Activated CD4-positive, alpha-beta T cell treated with anti-CD3 and anti-CD28 coated beads for 36 hours (primary cell): Measurements from ENCODE around the gene GPR161. TPM values are rescaled to one million over a fixed set of nuclear protein-coding genes. Genes with fewer than 3 reads are reported as not detected.

Experiments
- ATAC-seq: fragments of 200-7000 bp; cut with Tn5 transposase; one replicate; pipeline ENCODE4 v1.10.0; 2021; ENCODE audit warnings: mild to moderate bottlenecking, moderate library complexity
- CTCF ChIA-PET: fragments of 350-600 bp; sonication (Branson Sonifier 250); formaldehyde crosslinking; loops from one replicate; lab custom pipeline; 2021; ENCODE audit warnings: antibody characterized with exemption; lab: Charles Lee
- POLR2A ChIA-PET: fragments of 350-600 bp; sonication (Branson Sonifier 250); formaldehyde crosslinking; loops from one replicate; lab custom pipeline; 2021; ENCODE audit warnings: antibody characterized with exemption, inconsistent platforms; lab: Charles Lee
- DNase-seq: peaks from one replicate; pipeline ENCODE4 v3.0.0-alpha.2; 2020
- H3K27ac Mint-ChIP-seq: one replicate; pipeline ENCODE4 v1.8.0; 2021; ENCODE audit warnings: mixed read lengths
- H3K27me3 Mint-ChIP-seq: one replicate; pipeline ENCODE4 v1.8.0; 2021; ENCODE audit warnings: mixed read lengths
- H3K36me3 Mint-ChIP-seq: one replicate; pipeline ENCODE4 v1.8.0; 2021; ENCODE audit warnings: low read depth, mixed read lengths
- H3K4me1 Mint-ChIP-seq: one replicate; pipeline ENCODE4 v1.8.0; 2021; ENCODE audit warnings: mixed read lengths
- H3K4me3 Mint-ChIP-seq: one replicate; pipeline ENCODE4 v1.8.0; 2021; ENCODE audit warnings: mild to moderate bottlenecking, moderate library complexity, mixed read lengths
- H3K9me3 Mint-ChIP-seq: one replicate; pipeline ENCODE4 v1.8.0; 2021; ENCODE audit warnings: low read depth, mixed read lengths
- intact Hi-C, 2 experiments: fragments of 100-400 bp; cut with DNase I in 1 of 2; cut with micrococcal nuclease in 1 of 2; formaldehyde crosslinking; loops; one replicate each; pipeline versions ENCODE4 v1.14.2 to v1.15.1; 2022 to 2024; cut with DNase I, micrococcal nuclease
- total RNA-seq, 2 experiments: library from RNA; stranded (reverse); gene quantifications; one replicate each; pipeline ENCODE4 v1.2.3, GENCODE V29; 2021

The GPR161 gene
- total RNA-seq, 2 experiments from 2014 or later, result 0.42 to 0.59 TPM

DNA sequence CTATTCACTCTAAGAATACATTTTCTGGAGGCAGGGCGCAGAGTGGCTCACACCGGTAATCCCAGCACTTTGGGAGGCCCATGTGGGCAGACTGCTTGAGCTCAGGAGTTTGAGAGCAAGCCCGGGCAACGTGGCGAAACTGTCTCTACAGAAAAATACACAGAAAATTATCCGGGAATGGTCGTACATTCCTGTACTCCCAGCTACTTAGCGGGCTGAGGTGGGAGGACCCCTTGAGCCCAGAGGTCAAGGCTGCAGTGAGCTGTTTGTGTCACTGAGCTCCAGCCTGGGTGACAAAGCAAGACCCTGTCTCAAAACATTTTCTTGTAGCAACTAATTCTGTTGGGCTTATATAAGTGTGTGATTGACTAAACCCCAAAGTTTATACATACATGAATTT lies 30.5 kb downstream of the GPR161 start:
- CTCF ChIA-PET, result no interaction called here
- POLR2A ChIA-PET, result no interaction called here
- DNase-seq (no peak), ATAC-seq (no peak)
- no peak overlapping the region for H3K27ac Mint-ChIP-seq
- H3K9me3 Mint-ChIP-seq, result no peaks in the 10 kb centered on the region
- no peaks in the 10 kb centered on the region for H3K4me1 Mint-ChIP-seq
- H3K4me3 Mint-ChIP-seq, result no peak overlapping the region
- no peaks in the 10 kb centered on the region for H3K27me3 Mint-ChIP-seq
- intact Hi-C loops, result no loop called here
- no peaks in the 10 kb centered on the region for H3K36me3 Mint-ChIP-seq

DNA sequence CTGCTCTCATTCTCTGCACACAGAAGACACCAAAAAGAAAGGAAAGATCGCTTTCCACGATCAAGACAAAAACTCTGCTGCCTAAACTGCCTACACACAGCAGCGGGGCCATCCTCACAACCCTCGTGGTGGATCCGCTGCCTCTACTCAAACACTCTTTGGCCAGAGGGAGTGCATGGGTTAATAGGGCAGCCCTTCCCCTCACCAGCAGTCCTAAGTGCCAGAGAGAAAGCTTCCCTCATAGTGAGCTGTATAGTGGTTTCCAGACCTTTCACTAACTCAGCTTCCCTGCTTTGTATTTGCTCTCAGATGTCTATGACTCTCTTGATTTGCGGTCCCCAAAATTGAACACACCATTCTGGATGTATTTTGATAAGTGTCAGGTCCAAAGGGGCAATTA lies 30.9 kb downstream of the GPR161 start:
- no peak for DNase-seq
- ChIA-PET CTCF (interaction anchor here (1.0 kb wide), 1 partner anchor 23 kb away, joined by 4 read pairs; no protein-coding TSS in a partner anchor), POLR2A (no interaction called here)
- ATAC-seq, result no peak
- Mint-ChIP-seq H3K36me3 (no peaks in the 10 kb centered on the region), H3K27ac (no peak overlapping the region), H3K27me3 (no peaks in the 10 kb centered on the region), H3K4me3 (no peak overlapping the region), H3K4me1 (no peaks in the 10 kb centered on the region), H3K9me3 (no peaks in the 10 kb centered on the region)
- intact Hi-C loops, result no loop called here

DNA sequence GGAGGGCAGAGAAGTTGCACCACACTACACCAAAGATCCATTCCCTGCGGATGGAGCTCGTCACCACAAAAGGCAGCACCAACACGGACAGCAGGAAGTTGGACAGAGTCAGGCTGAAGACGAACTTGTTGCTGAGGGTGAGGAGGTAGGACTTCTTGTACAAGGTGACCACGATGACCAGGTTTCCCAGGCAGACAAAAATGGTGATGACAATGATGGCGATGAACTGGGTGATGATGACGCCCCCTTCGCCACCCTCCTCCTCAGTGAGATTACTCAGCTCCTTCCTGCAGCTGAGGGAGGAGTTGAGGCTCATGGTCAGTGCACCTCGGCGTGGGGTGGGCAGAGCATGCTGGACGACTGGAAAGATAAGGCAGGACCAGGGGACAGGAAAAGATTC lies 32.2 kb downstream of the GPR161 start:
- Mint-ChIP-seq H3K27me3 (no peaks in the 10 kb centered on the region), H3K9me3 (no peaks in the 10 kb centered on the region), H3K4me3 (no peak overlapping the region), H3K27ac (no peak overlapping the region), H3K4me1 (no peaks in the 10 kb centered on the region), H3K36me3 (no peaks in the 10 kb centered on the region)
- intact Hi-C loops, result no loop called here
- DNase-seq (no peak), ATAC-seq (no peak)
- POLR2A ChIA-PET, result no interaction called here
- CTCF ChIA-PET, result interaction anchor here (0.6 to 1.0 kb wide), 2 partner anchors 17 to 20 kb away, joined by 3 to 4 read pairs; no protein-coding TSS in a partner anchor

GRCh38 chr1:168102487-168102886 lies 34.2 kb downstream of the GPR161 start:
- Mint-ChIP-seq H3K27me3 (no peaks in the 10 kb centered on the region), H3K4me1 (no peaks in the 10 kb centered on the region), H3K27ac (no peak overlapping the region), H3K9me3 (no peaks in the 10 kb centered on the region), H3K36me3 (no peaks in the 10 kb centered on the region), H3K4me3 (no peak overlapping the region)
- POLR2A ChIA-PET, result no interaction called here
- CTCF ChIA-PET, result interaction anchor here (0.7 to 2.5 kb wide), 3 partner anchors 14 to 20 kb away, joined by 3 to 5 read pairs (median 4); no protein-coding TSS in a partner anchor
- no peak for DNase-seq
- intact Hi-C loops, result no loop called here
- no peak for ATAC-seq

DNA sequence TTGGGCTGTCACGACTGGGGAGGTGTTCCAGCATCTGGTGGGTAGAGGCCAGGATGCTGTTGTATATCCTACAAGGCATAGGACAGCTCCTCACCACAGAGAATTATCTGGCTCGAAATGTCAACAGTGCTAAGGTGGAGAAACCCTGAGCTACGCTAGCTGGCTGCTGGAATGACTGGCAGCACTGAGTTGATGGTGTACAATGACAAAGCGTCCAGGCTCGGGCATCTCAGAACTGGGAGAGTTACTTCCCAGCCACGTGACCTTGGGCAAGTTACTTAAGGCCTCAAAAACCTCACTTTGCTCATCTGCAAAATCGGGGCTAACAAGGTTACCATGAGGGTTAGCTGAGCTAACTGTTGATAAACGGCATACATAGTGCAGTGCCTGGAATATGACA lies 35.4 kb downstream of the GPR161 start:
- Mint-ChIP-seq H3K27ac (no peak overlapping the region), H3K27me3 (no peaks in the 10 kb centered on the region)
- CTCF ChIA-PET, result interaction anchor here (0.9 to 2.5 kb wide), 3 partner anchors 17 to 44 kb away, joined by 3 to 8 read pairs (median 5); no protein-coding TSS in a partner anchor

GRCh38 chr1:168100315-168101002 lies 36.3 kb downstream of the GPR161 start:
- no peak overlapping the region for H3K4me3 Mint-ChIP-seq
- POLR2A ChIA-PET, result no interaction called here
- ATAC-seq (no peak), DNase-seq (no peak)
- CTCF ChIA-PET, result interaction anchor here (1.5 to 2.5 kb wide), 2 partner anchors 16 to 18 kb away, joined by 5 to 8 read pairs; no protein-coding TSS in a partner anchor
- no peaks in the 10 kb centered on the region for H3K36me3 Mint-ChIP-seq
- no peaks in the 10 kb centered on the region for H3K4me1 Mint-ChIP-seq
- no peaks in the 10 kb centered on the region for H3K27me3 Mint-ChIP-seq
- no peak overlapping the region for H3K27ac Mint-ChIP-seq
- H3K9me3 Mint-ChIP-seq, result no peaks in the 10 kb centered on the region
- intact Hi-C loops, result no loop called here

More for the DNA sequence above, 35.4 kb downstream of the GPR161 start:
- no peak for ATAC-seq
- intact Hi-C loops, result no loop called here
- Mint-ChIP-seq H3K4me1 (no peaks in the 10 kb centered on the region), H3K36me3 (no peaks in the 10 kb centered on the region), H3K4me3 (no peak overlapping the region), H3K9me3 (no peaks in the 10 kb centered on the region)
- POLR2A ChIA-PET, result interaction anchor here (0.7 kb wide), 1 partner anchor 395 kb away, joined by 3 read pairs; no protein-coding TSS in a partner anchor
- no peak for DNase-seq

DNA sequence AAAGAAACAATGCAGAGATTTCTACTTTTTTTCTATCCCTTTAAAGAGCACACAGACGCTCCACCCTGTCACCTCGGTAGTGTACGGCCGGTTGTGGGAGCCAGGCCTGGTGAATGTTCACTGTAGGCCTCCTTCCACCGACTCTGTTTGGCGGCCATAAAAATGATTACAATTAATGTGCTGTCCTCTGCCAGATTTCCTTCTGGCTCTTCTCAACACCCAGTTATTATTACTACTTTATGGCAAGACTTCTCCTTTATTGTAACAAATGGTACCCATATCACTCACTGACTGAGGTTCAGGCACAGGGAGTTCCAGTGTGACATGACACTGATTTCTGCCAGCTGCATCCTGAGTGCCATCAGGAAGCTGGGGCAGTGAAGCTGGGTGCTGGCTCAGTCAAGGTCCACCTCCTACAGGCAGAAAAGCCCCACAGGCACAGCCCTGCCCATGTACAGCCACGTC lies 37.4 kb downstream of the GPR161 start:
- ChIA-PET CTCF (no interaction called here), POLR2A (no interaction called here)
- Mint-ChIP-seq H3K27ac (no peak overlapping the region), H3K36me3 (no peaks in the 10 kb centered on the region), H3K4me1 (no peaks in the 10 kb centered on the region), H3K27me3 (no peaks in the 10 kb centered on the region), H3K4me3 (no peak overlapping the region), H3K9me3 (no peaks in the 10 kb centered on the region)
- ATAC-seq (no peak), DNase-seq (no peak)
- intact Hi-C loops, result no loop called here

DNA sequence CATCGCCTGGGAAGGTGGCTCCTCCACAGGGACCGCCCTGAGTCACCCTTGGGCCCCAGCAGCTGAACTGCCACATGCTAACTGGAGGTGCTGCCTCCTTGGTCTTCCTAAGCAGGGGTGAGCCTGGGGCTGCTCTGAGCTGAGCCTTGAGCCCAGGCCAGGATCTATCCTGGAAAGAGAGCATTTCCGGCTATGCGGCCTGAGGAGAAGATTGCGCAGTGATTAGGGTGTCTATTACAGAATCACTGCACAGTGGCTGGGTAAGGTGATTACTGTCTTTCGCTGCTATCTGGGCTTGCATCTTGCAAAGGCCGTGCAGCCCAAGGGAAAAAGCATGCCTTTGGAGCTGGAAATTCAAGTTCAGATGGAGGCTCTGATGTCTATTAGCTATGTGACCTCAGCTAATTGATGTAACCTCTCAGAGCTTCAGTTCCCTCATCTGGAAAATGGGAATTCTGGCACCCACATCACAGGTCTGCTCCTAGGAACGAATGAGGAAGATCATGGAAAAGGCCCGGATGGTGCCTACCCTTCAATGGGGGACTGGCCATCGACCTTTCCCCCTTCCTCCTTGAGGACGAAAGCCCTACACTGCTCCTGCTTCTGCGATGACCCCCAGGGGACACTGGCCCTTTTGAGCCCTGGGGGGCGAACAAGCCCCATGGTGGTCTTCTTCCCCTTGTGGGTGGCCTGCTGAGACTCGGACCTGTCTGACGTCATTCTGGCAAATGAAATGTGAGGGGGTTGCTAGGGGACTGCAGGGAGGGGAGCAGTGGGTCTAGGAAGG lies 38.0 kb downstream of the GPR161 start:
- no peak for ATAC-seq
- no peaks in the 10 kb centered on the region for H3K9me3 Mint-ChIP-seq
- CTCF ChIA-PET, result interaction anchor here (1.7 kb wide), 1 partner anchor 17 kb away, joined by 6 read pairs; no protein-coding TSS in a partner anchor
- H3K27me3 Mint-ChIP-seq, result peaks cover 3% of the 10 kb centered on the region
- intact Hi-C loops, result no loop called here
- H3K4me3 Mint-ChIP-seq, result no peak overlapping the region
- H3K4me1 Mint-ChIP-seq, result no peaks in the 10 kb centered on the region
- no peaks in the 10 kb centered on the region for H3K36me3 Mint-ChIP-seq
- DNase-seq, result no peak
- POLR2A ChIA-PET, result no interaction called here
- H3K27ac Mint-ChIP-seq, result no peak overlapping the region

- Mint-ChIP-seq H3K27ac (no peak overlapping the region), H3K9me3 (no peaks in the 10 kb centered on the region), H3K27me3 (peaks cover 3% of the 10 kb centered on the region), H3K36me3 (no peaks in the 10 kb centered on the region), H3K4me3 (no peak overlapping the region), H3K4me1 (no peaks in the 10 kb centered on the region)
- POLR2A ChIA-PET, result no interaction called here
- no peak for ATAC-seq
- intact Hi-C loops, result no loop called here
- CTCF ChIA-PET, result interaction anchor here (1.7 kb wide), 1 partner anchor 16 kb away, joined by 6 read pairs; no protein-coding TSS in a partner anchor
- DNase-seq, result no peak
Observed at GRCh38 chr1:168097921-168098528, 38.7 kb downstream of the GPR161 start.

DNA sequence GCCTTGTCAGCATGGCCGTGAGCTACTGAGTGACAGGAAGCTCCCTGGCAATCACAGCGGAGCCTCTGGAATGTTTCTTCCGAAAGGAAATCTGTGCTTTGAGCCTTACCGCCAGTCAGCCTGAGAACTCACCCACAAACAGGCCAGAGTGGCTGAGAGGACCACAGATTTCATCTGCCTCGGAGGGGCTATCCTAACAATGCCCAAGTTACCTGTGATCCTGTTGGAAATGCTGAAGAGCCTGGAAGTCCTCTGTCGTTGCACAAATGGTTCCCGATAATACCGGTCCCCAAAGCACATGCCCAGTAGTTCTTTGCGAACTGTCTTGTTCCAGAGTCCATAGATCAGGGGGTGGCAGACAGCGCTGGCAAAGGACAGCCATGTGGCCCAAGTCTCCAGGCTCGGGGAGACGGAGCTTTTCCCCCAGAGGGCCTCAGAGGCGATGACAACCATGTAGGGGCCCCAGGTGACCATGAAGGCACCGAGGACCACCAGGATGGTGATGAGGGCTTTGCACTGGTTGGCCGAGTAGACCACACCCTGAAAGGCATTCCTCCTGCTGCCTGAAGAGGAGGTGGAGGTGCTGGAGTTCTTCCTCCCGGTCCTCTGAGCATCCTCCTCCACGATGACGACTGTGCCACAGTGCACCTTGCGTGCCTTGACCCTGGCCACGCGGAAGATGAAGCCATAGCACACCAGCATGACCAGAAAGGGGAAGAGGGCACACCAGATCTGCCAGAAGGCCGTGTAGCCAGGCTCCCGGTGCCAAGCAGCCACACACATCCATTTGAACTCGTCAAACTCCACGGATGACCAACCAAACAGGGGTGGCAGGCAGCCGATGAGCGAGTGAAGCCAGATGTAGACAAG lies 40.2 kb downstream of the GPR161 start:
- H3K27ac Mint-ChIP-seq, result no peak overlapping the region
- ChIA-PET POLR2A (no interaction called here), CTCF (interaction anchor here (3.0 kb wide), 1 partner anchor 11 kb away, joined by 13 read pairs; no protein-coding TSS in a partner anchor)
- no peaks in the 10 kb centered on the region for H3K36me3 Mint-ChIP-seq
- H3K4me3 Mint-ChIP-seq, result no peak overlapping the region
- DNase-seq (no peak), ATAC-seq (no peak)
- H3K4me1 Mint-ChIP-seq, result no peaks in the 10 kb centered on the region
- peaks cover 3% of the 10 kb centered on the region for H3K27me3 Mint-ChIP-seq
- intact Hi-C loops, result no loop called here
- H3K9me3 Mint-ChIP-seq, result no peaks in the 10 kb centered on the region
